B cell (primary cell): ENCODE measurements around the gene CHTOP. TPM values are rescaled to one million over a fixed set of nuclear protein-coding genes. Genes with fewer than 3 reads are reported as not detected.

Source experiments
- ATAC-seq: fragments of 200-7000 bp; cut with Tn5 transposase; one replicate; pipeline ENCODE4 v1.10.0; 2021; ENCODE audit warnings: low read depth, mild to moderate bottlenecking, moderate number of reproducible peaks, moderate library complexity
- CTCF ChIA-PET: fragments of 350-600 bp; sonication (Branson Sonifier 250); formaldehyde crosslinking; loops from one replicate; lab custom pipeline; 2021; ENCODE audit warnings: antibody characterized with exemption, inconsistent platforms; lab: Charles Lee
- POLR2A ChIA-PET: fragments of 350-600 bp; sonication (Branson Sonifier 250); formaldehyde crosslinking; loops from one replicate; lab custom pipeline; 2021; ENCODE audit warnings: antibody characterized with exemption; lab: Charles Lee
- DNase-seq: peaks from one replicate; pipeline ENCODE4 v3.0.0; 2013
- H2AFZ ChIP-seq: 2 replicates; pipeline ENCODE4 v1.6.1; 2012; ENCODE audit warnings: mild to moderate bottlenecking, low read depth, low read length; ENCODE audit not compliant: insufficient read depth, poor library complexity, severe bottlenecking
- H3K27ac ChIP-seq, 2 donors: 1 replicate in 1 of 2; 2 replicates in 1 of 2; pipeline ENCODE4 v1.5.1; 2012 to 2013; ENCODE audit warnings: low read length in 2 of 2, mild to moderate bottlenecking in 2 of 2, moderate library complexity in 1 of 2
- H3K27me3 ChIP-seq, 4 experiments: fragments of 200-600 bp in 1 of 4; sonication (generic) in 1 of 4; replicated peaks in 1 of 4; 1 replicate in 2 of 4; 2 replicates in 2 of 4; pipeline versions ENCODE4 v1.6.1 to v1.7.0; 2013 to 2016; ENCODE audit warnings: low read length in 3 of 4, mild to moderate bottlenecking in 2 of 4, mixed read lengths in 1 of 4, moderate library complexity in 1 of 4; ENCODE audit not compliant: insufficient read depth in 4 of 4, control insufficient read depth in 3 of 4; ENCODE audit errors: control extremely low read depth in 1 of 4
- H3K36me3 ChIP-seq, 2 experiments: replicated peaks in 1 of 2; 1 replicate in 1 of 2; 2 replicates in 1 of 2; pipeline versions ENCODE4 v1.6.1 to v1.7.1; 2013; ENCODE audit warnings: low read length in 1 of 2; ENCODE audit not compliant: insufficient read depth in 2 of 2, control insufficient read depth in 1 of 2; ENCODE audit errors: control extremely low read depth in 1 of 2, extremely low read depth in 1 of 2
- H3K4me1 ChIP-seq, 2 donors: fragments of 200-600 bp in 1 of 2; sonication (generic) in 1 of 2; 1 replicate in 1 of 2; 2 replicates in 1 of 2; pipeline versions ENCODE4 v1.5.1 to v1.6.1; 2013 to 2017; ENCODE audit warnings: low read length in 2 of 2; ENCODE audit not compliant: control insufficient read depth in 2 of 2, insufficient read depth in 2 of 2
- H3K4me2 ChIP-seq: replicated peaks from 2 replicates; pipeline ENCODE3; 2012; ENCODE audit warnings: mild to moderate bottlenecking, low read depth, low read length; ENCODE audit not compliant: poor library complexity, severe bottlenecking
- H3K4me3 ChIP-seq, 5 experiments: fragments of 200-600 bp in 1 of 5; sonication (generic) in 1 of 5; 1 replicate in 3 of 5; 2 replicates in 2 of 5; pipeline versions ENCODE4 v1.5.1 to v1.7.0; 2011 to 2016; ENCODE audit warnings: low read length in 4 of 5, mild to moderate bottlenecking in 4 of 5, low read depth in 2 of 5, control low read depth in 1 of 5, moderate library complexity in 1 of 5; ENCODE audit not compliant: insufficient read depth in 1 of 5; ENCODE audit errors: control extremely low read depth in 1 of 5, extremely low read depth in 1 of 5
- H3K79me2 ChIP-seq: fragments of 200-600 bp; sonication (generic); one replicate; pipeline ENCODE4 v1.6.0; 2016; ENCODE audit warnings: low read length; ENCODE audit not compliant: control insufficient read depth, insufficient read depth
- H3K9ac ChIP-seq: fragments of 200-600 bp; sonication (generic); 2 replicates; pipeline ENCODE4 v1.6.1; 2017; ENCODE audit warnings: mild to moderate bottlenecking, low read length, moderate library complexity
- H3K9me3 ChIP-seq, 3 donors: one replicate each; pipeline versions ENCODE4 v1.6.1 to v1.7.1; 2013; ENCODE audit warnings: low read length in 2 of 3; ENCODE audit not compliant: control insufficient read depth in 2 of 3, insufficient read depth in 1 of 3; ENCODE audit errors: control extremely low read depth in 1 of 3
- H4K20me1 ChIP-seq: 2 replicates; pipeline ENCODE4 v1.6.0; 2012; ENCODE audit warnings: mild to moderate bottlenecking, low read length; ENCODE audit not compliant: insufficient read depth, control insufficient read depth, poor library complexity, severe bottlenecking
- H3K27ac Mint-ChIP-seq: one replicate; pipeline ENCODE4 v1.8.0; 2021; ENCODE audit warnings: mixed read lengths
- H3K27me3 Mint-ChIP-seq: one replicate; pipeline ENCODE4 v1.8.0; 2021; ENCODE audit warnings: mixed read lengths
- H3K4me1 Mint-ChIP-seq: one replicate; pipeline ENCODE4 v1.8.0; 2021; ENCODE audit warnings: mixed read lengths
- H3K4me3 Mint-ChIP-seq: one replicate; pipeline ENCODE4 v1.8.0; 2021; ENCODE audit warnings: mixed read lengths
- H3K9me3 Mint-ChIP-seq: one replicate; pipeline ENCODE4 v1.8.0; 2022; ENCODE audit warnings: mixed read lengths; ENCODE audit not compliant: insufficient read depth
- CTCF ChIP-seq: fragments of 200-600 bp; IDR thresholded peaks from one replicate; pipeline ENCODE4 v1.8.0; 2022; ENCODE audit warnings: antibody characterized with exemption, mild to moderate bottlenecking
- EZH2 ChIP-seq: IDR thresholded peaks from 2 replicates; pipeline ENCODE4 v1.6.1; 2012; ENCODE audit warnings: borderline replicate concordance, low read depth, mild to moderate bottlenecking, moderate library complexity, low read length; ENCODE audit not compliant: insufficient read depth, poor library complexity, severe bottlenecking
- WGBS: methylation state at CpG from one replicate; pipeline ENCODE4 v1.1.5; 2013; ENCODE audit warnings: missing lambda C conversion rate; ENCODE audit not compliant: insufficient coverage; 5-methylcytosine and 5-hydroxymethylcytosine counted together
- intact Hi-C: fragments of 100-400 bp; cut with micrococcal nuclease; formaldehyde crosslinking; loops from one replicate; pipeline ENCODE4 v1.10.0; 2022
- polyA plus RNA-seq: library from polyadenylated mRNA; depleted of rRNA; stranded (reverse); fragments of >200 nt; gene quantifications from 2 replicates; pipeline ENCODE4 v1.2.3, GENCODE V29; 2012
- total RNA-seq, 2 donors: library from RNA; stranded (reverse); fragments of 120-200 nt in 1 of 2; gene quantifications; 1 replicate in 1 of 2; 2 replicates in 1 of 2; pipeline versions ENCODE4 v1.2.3 to v1.2.4, GENCODE V29; 2013 to 2022

Gene CHTOP
- total and polyA plus RNA-seq, 2 donors (not counting 1 experiment from before 2014, with no cell fraction given): 87.0 to 156 TPM

DNA sequence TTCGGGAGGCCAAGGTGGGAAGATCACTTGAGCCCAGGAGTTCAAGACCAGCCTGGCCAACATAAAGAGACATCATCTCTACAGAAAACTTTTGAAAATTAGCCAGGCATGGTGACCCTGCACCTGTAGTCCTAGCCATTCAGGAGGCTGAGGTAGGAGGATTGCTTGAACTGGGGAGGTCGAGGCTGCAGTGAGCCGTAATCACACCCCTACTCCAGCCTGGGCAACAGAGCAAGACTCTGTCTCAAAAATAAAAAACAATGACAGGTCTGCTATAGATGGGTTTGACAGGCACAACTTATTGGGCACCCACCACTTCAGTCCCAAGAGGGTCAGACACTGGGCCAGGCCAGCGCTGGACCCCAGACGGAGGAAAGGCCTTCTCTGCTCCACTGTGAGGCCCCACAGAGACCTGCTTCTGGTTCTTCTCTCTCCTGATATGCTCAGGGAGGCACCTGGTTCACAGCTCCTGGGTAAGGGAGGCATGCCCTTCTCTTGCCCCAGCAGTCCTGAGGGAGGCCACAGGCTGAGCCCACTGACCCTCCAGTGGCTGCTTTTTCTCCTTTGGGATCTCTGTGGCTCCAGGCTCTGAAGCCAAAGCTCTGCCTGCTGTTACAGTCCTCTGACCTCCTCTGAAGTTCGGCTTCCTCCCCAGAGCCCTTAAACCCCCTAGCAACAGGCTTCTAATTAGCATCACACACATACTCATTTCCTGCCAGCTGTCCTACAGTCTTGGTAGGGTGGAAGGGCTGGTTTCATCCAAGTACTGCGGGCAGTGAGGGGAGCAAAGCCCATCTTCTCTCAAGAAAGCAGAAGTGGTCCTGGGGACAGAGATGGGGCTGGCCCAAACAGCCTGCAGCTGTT is 35.3 kb upstream of the CHTOP start:
- ChIA-PET CTCF (interaction anchor here (0.6 to 2.1 kb wide), 14 partner anchors 12 to 1682 kb away, joined by 3 to 6 read pairs (median 3); partner anchors contain the start of genes S100A13 and S100A6), POLR2A (interaction anchor here (0.6 to 2.1 kb wide), 8 partner anchors 26 to 392 kb away, joined by 3 to 17 read pairs (median 4); partner anchors contain the start of genes CHTOP, RPS27 and S100A6)
- Mint-ChIP-seq H3K9me3 (no peaks in the 10 kb centered on the region), H3K4me3 (peak overlapping the region; percentile 68), H3K4me1 (peaks cover 39% of the 10 kb centered on the region), H3K27me3 (no peaks in the 10 kb centered on the region), H3K27ac (peak overlapping the region; percentile 96)
- H3K27me3 ChIP-seq: no peaks in the 10 kb centered on the region
- H3K4me3 ChIP-seq: peak overlapping the region in 1 of 5 experiments; percentile 15
- DNase-seq: peak; percentile 91
- intact Hi-C loops: loop anchor here (1.0 to 2.0 kb wide), 4 partner anchors 35 to 73 kb away; partner anchors contain the start of gene SNAPIN
- no peaks in the 10 kb centered on the region for H3K36me3 ChIP-seq
- H3K27ac ChIP-seq: peak overlapping the region; percentile 94 to 97
- H3K9me3 ChIP-seq: no peaks in the 10 kb centered on the region
- peak overlapping the region; percentile 53 for H3K9ac ChIP-seq
- no peaks in the 10 kb centered on the region for H4K20me1 ChIP-seq
- WGBS: 32% methylated on average over 4 of the region's 7 CpGs
- peak overlapping the region; percentile 78 for H3K4me2 ChIP-seq
- H3K4me1 ChIP-seq: peaks cover 27 to 39% of the 10 kb centered on the region in 2 donors
- H3K79me2 ChIP-seq: no peaks in the 10 kb centered on the region
- TF ChIP-seq EZH2 (no peak), CTCF (no peak)
- peak overlapping the region; percentile 86 for H2AFZ ChIP-seq
- peak; percentile 95 for ATAC-seq
